Suprapubic skin (tissue), 4 donors: Measurements from ENCODE around the gene TMEM9B.

Experiments used
- CTCF ChIP-seq, 2 donors: fragments of 200-600 bp in 1 of 2; fragments of 450-650 bp in 1 of 2; sonication (generic) in 1 of 2; IDR thresholded peaks; one replicate each; pipeline ENCODE4 v1.5.1; 2016 to 2019; ENCODE audit warnings: antibody characterized with exemption in 2 of 2, mild to moderate bottlenecking in 1 of 2, moderate library complexity in 1 of 2
- POLR2A ChIP-seq, 2 donors: fragments of 450-650 bp; IDR thresholded peaks; one replicate each; pipeline ENCODE4 v1.6.1; 2017; ENCODE audit warnings: antibody characterized with exemption in 2 of 2, mild to moderate bottlenecking in 2 of 2, moderate library complexity in 2 of 2
- POLR2AphosphoS5 ChIP-seq, 3 donors: sonication (generic); formaldehyde crosslinking; IDR thresholded peaks; one replicate each; pipeline ENCODE4 v1.6.1; 2017; ENCODE audit warnings: antibody characterized with exemption in 3 of 3

GRCh38 chr11:8956860-8957259 lies 7.4 kb downstream of the TMEM9B start:
- TF ChIP-seq POLR2A (IDR thresholded peaks at IDR 0.05) (no peak), CTCF (IDR thresholded peaks at IDR 0.05) (no peak), POLR2AphosphoS5 (IDR thresholded peaks at IDR 0.05) (no peak)
